ENCODE measurements around the gene PGAP3.
"Not testable (repeated sequence)": the region's sequence is repeated elsewhere in the genome, so short reads cannot be mapped to it uniquely, and the experiment has no call there.

Gene PGAP3

DNA sequence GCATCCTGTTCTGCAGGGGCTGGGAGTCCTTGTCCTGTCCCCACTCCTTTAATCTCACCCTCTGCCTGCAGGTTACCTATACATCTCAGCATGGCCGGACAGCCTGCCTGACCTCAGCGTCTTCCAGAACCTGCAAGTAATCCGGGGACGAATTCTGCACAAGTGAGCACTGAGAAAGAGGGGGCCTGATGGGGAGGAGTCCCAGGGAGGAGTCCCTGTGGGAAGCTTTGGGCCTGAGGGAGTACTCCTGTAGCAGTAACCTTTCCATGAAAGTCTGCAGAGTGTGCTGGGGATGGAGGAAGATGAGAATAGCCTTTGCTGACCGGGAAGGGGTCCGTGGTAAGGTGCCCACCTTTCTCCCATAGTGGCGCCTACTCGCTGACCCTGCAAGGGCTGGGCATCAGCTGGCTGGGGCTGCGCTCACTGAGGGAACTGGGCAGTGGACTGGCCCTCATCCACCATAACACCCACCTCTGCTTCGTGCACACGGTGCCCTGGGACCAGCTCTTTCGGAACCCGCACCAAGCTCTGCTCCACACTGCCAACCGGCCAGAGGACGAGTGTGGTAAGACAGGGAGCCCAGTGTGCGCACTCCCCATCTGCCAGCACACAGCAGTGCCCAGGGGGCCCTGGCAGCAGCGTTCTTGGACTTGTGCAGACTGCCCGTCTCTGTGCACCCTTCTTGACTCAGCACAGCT, 27.7 kb upstream of the PGAP3 start:
- DNase-seq (ENCODE audit: low read depth in 2 of 3, low spot score in 2 of 3), result no peak

DNA sequence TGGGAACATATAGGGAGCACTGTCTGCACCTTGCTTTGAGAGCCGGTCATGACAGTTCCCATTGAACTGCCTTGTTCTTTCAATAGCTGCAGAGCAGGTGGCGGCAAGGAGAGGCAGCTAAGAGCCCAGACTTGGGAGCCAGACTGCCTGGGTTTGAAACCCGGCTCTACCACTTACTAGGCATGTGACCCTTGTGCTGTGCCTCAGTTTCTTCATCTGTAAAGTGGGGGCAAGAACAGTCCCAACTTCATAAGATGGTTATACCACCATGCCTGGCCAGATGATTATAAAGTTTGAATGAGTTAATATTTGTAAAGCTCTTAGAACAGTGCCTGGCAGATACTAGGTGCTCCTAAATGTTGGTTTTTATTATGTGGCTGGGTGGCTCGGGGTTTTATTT, 26.4 kb upstream of the PGAP3 start:
- no peak for DNase-seq (ENCODE audit: low read depth in 2 of 3, low spot score in 2 of 3)

GRCh38 chr17:39711851-39712250, 24.0 kb upstream of the PGAP3 start:
- no peak for DNase-seq (ENCODE audit: low read depth in 2 of 3, low spot score in 2 of 3)

- not testable (repeated sequence) for DNase-seq (ENCODE audit: low read depth in 2 of 3, low spot score in 2 of 3)
These were observed 23.2 kb upstream of the PGAP3 start for GRCh38 chr17:39711071-39711470.

GRCh38 chr17:39709998-39710964, 22.4 kb upstream of the PGAP3 start:
- no peak for DNase-seq (ENCODE audit: low read depth in 2 of 3, low spot score in 2 of 3)

- no peak for DNase-seq (ENCODE audit: low read depth in 2 of 3, low spot score in 2 of 3)
These were observed 21.6 kb upstream of the PGAP3 start for GRCh38 chr17:39709319-39709997.

DNA sequence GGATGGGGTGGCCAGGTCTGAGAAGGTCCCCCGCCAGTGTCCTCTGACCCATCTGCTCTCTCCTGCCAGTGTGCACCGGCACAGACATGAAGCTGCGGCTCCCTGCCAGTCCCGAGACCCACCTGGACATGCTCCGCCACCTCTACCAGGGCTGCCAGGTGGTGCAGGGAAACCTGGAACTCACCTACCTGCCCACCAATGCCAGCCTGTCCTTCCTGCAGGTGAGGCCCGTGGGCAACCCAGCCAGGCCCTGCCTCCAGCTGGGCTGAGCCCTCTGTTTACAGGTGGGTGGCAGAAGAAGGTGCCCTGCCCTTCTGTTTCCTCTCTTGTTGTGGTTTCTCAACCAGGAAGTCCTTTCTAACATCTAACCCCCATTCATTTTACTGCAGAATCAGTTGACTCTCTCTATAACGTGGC, 19.1 kb upstream of the PGAP3 start:
- DNase-seq (ENCODE audit: low read depth in 2 of 3, low spot score in 2 of 3), result no peak

DNA sequence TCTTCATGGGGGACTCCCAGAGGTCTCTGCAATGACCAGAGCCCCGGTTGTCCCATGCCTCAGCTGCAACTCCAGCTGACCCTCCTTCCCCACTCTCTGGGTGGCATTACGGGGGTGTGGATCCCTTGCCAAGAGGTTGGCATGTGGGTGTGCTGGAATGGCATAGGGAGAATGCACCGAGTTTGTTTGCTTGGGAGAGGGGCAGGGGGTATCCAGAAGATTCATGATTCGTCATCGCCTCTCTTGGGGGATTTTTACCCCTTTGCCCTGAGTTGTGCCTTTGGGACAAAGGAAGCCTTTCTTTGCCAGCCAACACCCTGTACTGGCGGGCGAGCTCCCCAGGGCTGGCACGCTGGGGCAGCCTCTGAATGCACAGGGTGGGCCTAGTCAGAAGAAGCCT, 18.5 kb upstream of the PGAP3 start:
- no peak for DNase-seq (ENCODE audit: low read depth in 2 of 3, low spot score in 2 of 3)

DNA sequence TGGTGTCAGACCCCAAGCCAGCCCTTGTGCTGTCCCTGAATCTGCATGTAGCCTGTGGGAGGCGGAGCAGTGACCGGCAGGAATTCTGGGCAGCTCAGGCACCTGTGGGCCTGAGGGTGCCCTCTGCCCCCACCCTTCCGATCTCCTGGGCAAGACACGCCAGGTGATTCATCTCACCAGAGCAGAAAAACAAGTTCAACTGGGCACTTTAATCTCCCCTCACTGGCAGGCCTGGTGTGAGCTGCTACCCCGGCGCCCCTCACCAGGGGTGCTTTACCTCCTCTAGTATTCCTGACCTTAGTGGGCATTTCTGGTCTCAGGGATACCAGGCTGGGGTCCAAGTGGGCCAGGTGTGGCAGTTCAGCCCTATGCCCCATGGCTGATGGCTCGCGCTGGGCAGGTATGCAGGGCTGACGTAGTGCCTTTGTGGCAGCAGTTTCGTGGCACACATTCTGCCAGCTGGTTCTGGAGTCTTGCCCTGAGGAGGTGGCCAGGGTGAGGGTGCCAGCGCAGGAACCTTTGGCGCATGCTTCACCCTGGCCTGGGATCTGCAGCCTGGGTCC, 18.0 kb upstream of the PGAP3 start:
- no peak for DNase-seq (ENCODE audit: low read depth in 2 of 3, low spot score in 2 of 3)

DNA sequence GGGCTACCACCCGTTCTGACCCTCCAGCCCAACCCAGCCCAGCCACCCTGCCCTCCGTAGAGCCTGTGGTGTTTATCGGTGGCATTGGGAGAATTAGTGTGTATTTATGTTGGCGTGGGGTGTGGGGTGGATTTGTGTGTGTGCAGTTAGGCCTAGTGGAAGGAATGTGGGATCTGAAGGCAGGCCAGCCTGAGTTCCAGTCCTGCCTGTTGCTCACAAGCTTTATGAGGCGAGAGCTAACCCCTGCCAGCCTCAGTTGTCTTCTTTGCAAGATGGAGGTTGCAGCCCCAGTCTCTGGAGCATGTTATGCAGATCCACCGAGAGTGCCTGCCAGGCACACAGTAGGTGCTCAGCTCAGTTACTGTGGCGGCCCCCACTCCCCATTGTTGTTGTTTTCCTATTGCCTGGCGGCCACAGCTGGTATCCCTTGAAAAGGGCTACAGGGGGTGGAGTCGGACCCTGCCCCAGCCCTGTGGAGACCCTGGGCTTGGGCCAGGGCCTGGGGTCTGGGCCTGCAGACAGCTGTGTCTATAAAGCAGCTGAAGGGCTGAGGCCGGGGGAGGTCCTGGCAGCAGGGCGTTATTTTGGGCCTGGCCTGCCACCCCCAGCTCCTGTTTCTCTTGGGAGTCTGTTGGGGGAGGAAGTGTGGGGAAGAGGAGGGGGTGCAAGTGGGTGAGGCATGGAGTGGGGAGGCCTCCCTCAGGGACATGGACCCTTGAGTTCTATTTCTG, 17.1 kb upstream of the PGAP3 start:
- DNase-seq (ENCODE audit: low read depth in 2 of 3, low spot score in 2 of 3), result no peak

GRCh38 chr17:39703913-39704312, 16.1 kb upstream of the PGAP3 start:
- DNase-seq (ENCODE audit: low read depth in 2 of 3, low spot score in 2 of 3), result no peak

DNA sequence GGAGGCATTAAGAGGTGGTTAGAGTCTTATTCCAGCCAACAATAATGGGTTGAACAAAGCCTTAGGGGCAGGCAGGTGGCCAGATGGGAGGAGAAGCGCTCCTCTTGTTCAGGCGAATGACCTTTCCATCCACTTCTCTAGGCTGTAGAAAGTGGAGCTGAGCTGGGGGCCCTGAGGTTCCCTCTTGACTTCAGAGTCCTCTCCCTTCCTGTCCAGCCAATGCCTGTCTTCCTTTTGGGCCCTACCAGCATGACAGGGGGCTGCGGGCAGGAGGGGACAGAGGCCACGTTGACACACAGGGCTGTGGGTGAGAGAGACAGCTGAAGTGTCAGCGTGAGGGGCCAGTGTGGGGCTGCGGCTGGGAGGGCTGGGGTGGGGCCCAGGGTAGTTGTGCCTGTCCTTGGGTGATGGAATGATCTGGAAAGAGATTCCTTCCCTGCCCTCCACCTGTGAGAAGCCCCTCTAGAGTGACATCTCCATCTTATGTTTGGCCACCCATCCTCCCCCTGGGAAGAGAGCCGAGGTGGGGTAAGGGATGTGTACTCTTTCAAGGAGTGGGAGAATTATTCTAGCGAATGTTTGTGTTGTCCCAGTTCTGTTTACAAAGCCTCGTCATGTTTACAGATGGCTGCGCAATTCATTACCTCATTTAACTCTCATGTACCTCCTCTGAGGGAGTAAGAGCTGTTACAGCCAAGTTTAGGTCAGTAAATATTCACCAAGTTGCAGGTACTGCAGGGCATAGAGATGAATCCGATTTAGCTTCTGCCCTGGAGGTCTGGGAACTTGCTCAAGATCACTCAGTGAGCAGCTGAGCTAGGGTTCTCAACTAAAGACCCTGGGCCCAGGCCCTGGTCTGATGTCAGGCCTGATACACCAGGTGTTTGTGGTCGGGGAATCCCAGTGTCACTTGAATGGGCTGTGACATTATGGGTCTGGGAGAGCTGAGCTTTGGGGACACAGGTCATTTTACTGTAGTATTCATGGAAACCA, 15.3 kb upstream of the PGAP3 start:
- DNase-seq (ENCODE audit: low read depth in 2 of 3, low spot score in 2 of 3), result no peak

DNA sequence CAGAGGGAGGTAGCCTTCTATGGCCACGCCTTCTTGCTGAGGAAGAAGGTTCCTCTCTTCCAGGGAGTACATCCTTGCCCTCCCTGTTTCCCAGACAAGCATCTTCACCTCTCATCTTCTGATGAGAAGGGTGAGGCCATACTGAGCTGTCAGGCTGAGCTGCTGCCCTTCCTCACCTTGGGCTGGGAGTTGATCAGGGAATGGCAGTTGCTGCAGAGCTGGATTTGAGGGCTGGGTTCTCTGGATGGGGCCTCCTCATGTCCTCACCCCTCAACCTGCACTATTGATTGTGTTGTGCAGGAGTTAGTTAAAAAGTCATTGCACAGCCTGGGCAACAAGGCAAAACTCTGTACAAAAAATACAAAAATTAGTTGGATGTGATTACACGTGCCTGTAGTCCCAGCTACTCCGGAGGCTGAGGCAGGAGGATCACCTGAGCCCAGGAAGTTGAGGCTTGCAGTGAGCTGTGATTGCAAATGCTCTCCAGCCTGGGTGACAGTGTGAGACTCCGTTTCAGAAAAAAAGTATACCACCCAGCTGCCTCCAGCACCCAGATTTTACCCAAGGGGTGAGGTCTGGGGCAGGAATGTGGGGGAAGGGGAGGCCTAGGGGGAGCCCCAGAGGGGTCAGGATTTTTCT, 14.0 kb upstream of the PGAP3 start:
- no peak for DNase-seq (ENCODE audit: low read depth in 2 of 3, low spot score in 2 of 3)

GRCh38 chr17:39701012-39701783, 13.3 kb upstream of the PGAP3 start:
- DNase-seq (ENCODE audit: low read depth in 2 of 3, low spot score in 2 of 3), result no peak

GRCh38 chr17:39700148-39700987, 12.5 kb upstream of the PGAP3 start:
- no peak for DNase-seq (ENCODE audit: low read depth in 2 of 3, low spot score in 2 of 3)

- no peak for DNase-seq (ENCODE audit: low read depth in 2 of 3, low spot score in 2 of 3)
These were observed 11.9 kb upstream of the PGAP3 start, which contains the start of gene ERBB2 for GRCh38 chr17:39699818-39700147. ERBB2 (plus strand) TSS chr17:39700064; CDS start chr17:39700239, 175 bp downstream.

DNA sequence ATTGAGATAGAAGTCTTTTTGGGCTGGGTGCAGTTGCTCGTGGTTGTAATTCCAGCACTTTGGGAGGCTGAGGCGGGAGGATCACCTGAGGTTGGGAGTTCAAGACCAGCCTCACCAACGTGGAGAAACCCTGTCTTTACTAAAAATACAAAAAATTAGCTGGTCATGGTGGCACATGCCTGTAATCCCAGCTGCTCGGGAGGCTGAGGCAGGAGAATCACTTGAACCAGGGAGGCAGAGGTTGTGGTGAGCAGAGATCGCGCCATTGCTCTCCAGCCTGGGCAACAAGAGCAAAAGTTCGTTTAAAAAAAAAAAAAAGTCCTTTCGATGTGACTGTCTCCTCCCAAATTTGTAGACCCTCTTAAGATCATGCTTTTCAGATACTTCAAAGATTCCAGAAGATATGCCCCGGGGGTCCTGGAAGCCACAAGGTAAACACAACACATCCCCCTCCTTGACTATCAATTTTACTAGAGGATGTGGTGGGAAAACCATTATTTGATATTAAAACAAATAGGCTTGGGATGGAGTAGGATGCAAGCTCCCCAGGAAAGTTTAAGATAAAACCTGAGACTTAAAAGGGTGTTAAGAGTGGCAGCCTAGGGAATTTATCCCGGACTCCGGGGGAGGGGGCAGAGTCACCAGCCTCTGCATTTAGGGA, 11.4 kb upstream of the PGAP3 start:
- not testable (repeated sequence) for DNase-seq (ENCODE audit: low read depth in 2 of 3, low spot score in 2 of 3)
